SK-N-SH (cell line): ENCODE measurements around the gene STK31. TPM values are rescaled to one million over a fixed set of nuclear protein-coding genes. Genes with fewer than 3 reads are reported as not detected.
"Not testable (repeated sequence)": the region's sequence is repeated elsewhere in the genome, so short reads cannot be mapped to it uniquely, and the experiment has no call there.

ENCODE experiments used
- CTCF ChIA-PET: fragments of 300-600, 350-600 bp; formaldehyde crosslinking; extraction: SDS; loops from one replicate; lab custom pipeline; 2021; lab: Yijun Ruan, JAX
- POLR2A ChIA-PET: fragments of 350-600 bp; sonication (Branson Sonifier 250); formaldehyde crosslinking; extraction: SDS; loops from one replicate; lab custom pipeline; 2020; ENCODE audit warnings: antibody characterized with exemption, inconsistent platforms; lab: Yijun Ruan, JAX
- DNase-seq: peaks from one replicate; pipeline ENCODE4 v3.0.0; 2012
- H2AFZ ChIP-seq: fragments of 200-600 bp; sonication (generic); 2 replicates; pipeline ENCODE4 v1.8.1; 2016; ENCODE audit warnings: antibody characterized with exemption, mild to moderate bottlenecking, low read depth
- H3F3A ChIP-seq: fragments of 200-600 bp; sonication (generic); replicated peaks from 2 replicates; pipeline ENCODE3; 2016; ENCODE audit warnings: antibody characterized with exemption, mild to moderate bottlenecking; ENCODE audit not compliant: insufficient read depth
- H3K27ac ChIP-seq, 2 experiments: fragments of 200-500 bp in 1 of 2; fragments of 200-600 bp in 1 of 2; sonication (Bioruptor generic) in 1 of 2; sonication (generic), shearing (Covaris generic) in 1 of 2; 2 replicates each; pipeline versions ENCODE4 v1.5.1 to v1.6.1; 2014 to 2016; ENCODE audit warnings: low read depth in 2 of 2, inconsistent platforms in 1 of 2, low read length in 1 of 2, mild to moderate bottlenecking in 1 of 2, mixed read lengths in 1 of 2
- H3K27me3 ChIP-seq: fragments of 200-600 bp; sonication (generic), shearing (Covaris generic); 2 replicates; pipeline ENCODE4 v1.6.1; 2016; ENCODE audit warnings: mixed run types; ENCODE audit not compliant: insufficient read depth
- H3K36me3 ChIP-seq, 2 experiments: fragments of 200-500 bp in 1 of 2; fragments of 200-600 bp in 1 of 2; sonication (Bioruptor generic) in 1 of 2; sonication (generic) in 1 of 2; replicated peaks in 1 of 2; 2 replicates each; pipeline versions ENCODE3 to v1.5.1; 2014 to 2016; ENCODE audit warnings: low read length in 1 of 2, mild to moderate bottlenecking in 1 of 2; ENCODE audit not compliant: insufficient read depth in 2 of 2, control insufficient read depth in 1 of 2
- H3K4me1 ChIP-seq, 2 experiments: fragments of 200-500 bp in 1 of 2; fragments of 200-600 bp in 1 of 2; sonication (Bioruptor generic) in 1 of 2; sonication (generic), shearing (Covaris generic) in 1 of 2; 2 replicates each; pipeline versions ENCODE4 v1.5.1 to v1.6.1; 2014 to 2016; ENCODE audit warnings: low read depth in 1 of 2, low read length in 1 of 2, mixed run types in 1 of 2; ENCODE audit not compliant: insufficient read depth in 2 of 2, control insufficient read depth in 1 of 2
- H3K4me2 ChIP-seq: fragments of 200-600 bp; sonication (generic), shearing (Covaris generic); 2 replicates; pipeline ENCODE4 v1.6.1; 2017; ENCODE audit warnings: mixed run types
- H3K4me3 ChIP-seq, 2 experiments: fragments of 200-500 bp in 1 of 2; fragments of 200-600 bp in 1 of 2; sonication (Bioruptor generic) in 1 of 2; sonication (generic), shearing (Covaris generic) in 1 of 2; 2 replicates each; pipeline versions ENCODE4 v1.5.1 to v1.8.1; 2014 to 2016; ENCODE audit warnings: low read depth in 2 of 2, inconsistent platforms in 1 of 2, low read length in 1 of 2, mild to moderate bottlenecking in 1 of 2, mixed read lengths in 1 of 2, moderate library complexity in 1 of 2
- H3K79me2 ChIP-seq: fragments of 200-600 bp; sonication (generic); 2 replicates; pipeline ENCODE4 v1.8.1; 2017; ENCODE audit warnings: mild to moderate bottlenecking; ENCODE audit not compliant: insufficient read depth
- H3K9ac ChIP-seq: fragments of 200-600 bp; sonication (generic); 2 replicates; pipeline ENCODE4 v1.6.1; 2017; ENCODE audit warnings: mixed run types
- H3K9me2 ChIP-seq: fragments of 200-600 bp; sonication (generic); 2 replicates; pipeline ENCODE4 v1.6.1; 2017; ENCODE audit warnings: mixed run types
- H3K9me3 ChIP-seq: fragments of 200-600 bp; sonication (generic); 2 replicates; pipeline ENCODE4 v1.6.1; 2017; ENCODE audit warnings: mixed run types, mild to moderate bottlenecking, moderate library complexity
- H4K20me1 ChIP-seq: fragments of 200-600 bp; sonication (generic); 2 replicates; pipeline ENCODE4 v1.6.1; 2017; ENCODE audit warnings: mild to moderate bottlenecking, mixed run types; ENCODE audit not compliant: insufficient read depth
- FOSL2 ChIP-seq: IDR thresholded peaks from 2 replicates; pipeline ENCODE4 v1.4.0; 2012; ENCODE audit warnings: low read depth, mild to moderate bottlenecking, moderate library complexity, borderline replicate concordance
- GATA2 ChIP-seq: sonication (generic); formaldehyde crosslinking; IDR thresholded peaks from 2 replicates; pipeline ENCODE4 v1.5.0; 2020; ENCODE audit warnings: mild to moderate bottlenecking, missing genetic modification reagents
- NRF1 ChIP-seq: IDR thresholded peaks from 2 replicates; pipeline ENCODE4 v1.6.1; 2012; ENCODE audit warnings: low read depth, mild to moderate bottlenecking, low read length
- POLR2AphosphoS5 ChIP-seq: IDR thresholded peaks from 2 replicates; pipeline ENCODE4 v1.6.1; 2012; ENCODE audit warnings: low read depth, low read length
- REST ChIP-seq: IDR thresholded peaks from 2 replicates; pipeline ENCODE4 v1.6.1; 2012; ENCODE audit warnings: mild to moderate bottlenecking, low read depth, low read length, moderate library complexity
- SMC3 ChIP-seq: IDR thresholded peaks from 2 replicates; pipeline ENCODE4 v1.6.1; 2012; ENCODE audit warnings: low read depth, low read length, improper control_type of control experiment
- TAF1 ChIP-seq: IDR thresholded peaks from 2 replicates; pipeline ENCODE4 v1.6.1; 2012; ENCODE audit warnings: low read depth, mild to moderate bottlenecking, low read length, moderate library complexity, borderline replicate concordance
- TEAD4 ChIP-seq: IDR thresholded peaks from 2 replicates; pipeline ENCODE4 v1.4.0; 2012; ENCODE audit warnings: mild to moderate bottlenecking, borderline replicate concordance; ENCODE audit not compliant: insufficient read depth
- USF1 ChIP-seq: IDR thresholded peaks from 2 replicates; pipeline ENCODE4 v1.4.0; 2012; ENCODE audit warnings: low read depth, borderline replicate concordance
- WGBS: methylation state at CpG from one replicate; pipeline ENCODE4 v1.1.6; 2017; ENCODE audit warnings: low lambda C conversion rate; 5-methylcytosine and 5-hydroxymethylcytosine counted together
- polyA plus RNA-seq, 3 experiments: library from polyadenylated mRNA; depleted of rRNA; stranded (reverse); fragments of >200 nt; gene quantifications; 2 replicates each; pipeline ENCODE4 v1.2.3, GENCODE V29; 2012
- TF ChIP-seq, protein P1 (sequence below): IDR thresholded peaks from 2 replicates; pipeline ENCODE4 v1.4.0; 2012; ENCODE audit warnings: low read depth, borderline replicate concordance
- TF ChIP-seq, protein P2 (sequence below): fragments of 150-350 bp; IDR thresholded peaks from 2 replicates; pipeline ENCODE4 v1.6.1; 2017; ENCODE audit warnings: antibody characterized with exemption, low read length, low read depth, borderline replicate concordance
- TF ChIP-seq, protein P3 (sequence below): fragments of 200-600 bp; sonication (generic); IDR thresholded peaks from 2 replicates; pipeline ENCODE4 v1.6.1; 2017; ENCODE audit warnings: antibody characterized with exemption, mild to moderate bottlenecking, moderate library complexity

STK31 gene
- polyA plus RNA-seq, 1 of the 3 experiments (the other 2 are of a cell fraction): 0.02 TPM

- Histone ChIP-seq H3K36me3 (no peaks in the 10 kb centered on the region), H3K9me3 (no peaks in the 10 kb centered on the region), H3K27ac (no peak overlapping the region), H2AFZ (no peak overlapping the region), H4K20me1 (no peaks in the 10 kb centered on the region), H3K4me1 (no peaks in the 10 kb centered on the region), H3F3A (no peaks in the 10 kb centered on the region), H3K27me3 (no peaks in the 10 kb centered on the region), H3K9ac (no peak overlapping the region), H3K9me2 (no peaks in the 10 kb centered on the region), H3K79me2 (no peaks in the 10 kb centered on the region), H3K4me3 (no peak overlapping the region), H3K4me2 (no peak overlapping the region)
- DNase-seq: no peak
- TF ChIP-seq POLR2AphosphoS5 (no peak), USF1 (no peak), TAF1 (no peak), FOSL2 (no peak), NRF1 (no peak), SMC3 (no peak), GATA2 (CRISPR knock-in tag) (no peak), REST (no peak), TEAD4 (no peak)
- TF ChIP-seq, protein P1, sequence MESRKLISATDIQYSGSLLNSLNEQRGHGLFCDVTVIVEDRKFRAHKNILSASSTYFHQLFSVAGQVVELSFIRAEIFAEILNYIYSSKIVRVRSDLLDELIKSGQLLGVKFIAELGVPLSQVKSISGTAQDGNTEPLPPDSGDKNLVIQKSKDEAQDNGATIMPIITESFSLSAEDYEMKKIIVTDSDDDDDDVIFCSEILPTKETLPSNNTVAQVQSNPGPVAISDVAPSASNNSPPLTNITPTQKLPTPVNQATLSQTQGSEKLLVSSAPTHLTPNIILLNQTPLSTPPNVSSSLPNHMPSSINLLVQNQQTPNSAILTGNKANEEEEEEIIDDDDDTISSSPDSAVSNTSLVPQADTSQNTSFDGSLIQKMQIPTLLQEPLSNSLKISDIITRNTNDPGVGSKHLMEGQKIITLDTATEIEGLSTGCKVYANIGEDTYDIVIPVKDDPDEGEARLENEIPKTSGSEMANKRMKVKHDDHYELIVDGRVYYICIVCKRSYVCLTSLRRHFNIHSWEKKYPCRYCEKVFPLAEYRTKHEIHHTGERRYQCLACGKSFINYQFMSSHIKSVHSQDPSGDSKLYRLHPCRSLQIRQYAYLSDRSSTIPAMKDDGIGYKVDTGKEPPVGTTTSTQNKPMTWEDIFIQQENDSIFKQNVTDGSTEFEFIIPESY: no peak
- TF ChIP-seq, protein P2, sequence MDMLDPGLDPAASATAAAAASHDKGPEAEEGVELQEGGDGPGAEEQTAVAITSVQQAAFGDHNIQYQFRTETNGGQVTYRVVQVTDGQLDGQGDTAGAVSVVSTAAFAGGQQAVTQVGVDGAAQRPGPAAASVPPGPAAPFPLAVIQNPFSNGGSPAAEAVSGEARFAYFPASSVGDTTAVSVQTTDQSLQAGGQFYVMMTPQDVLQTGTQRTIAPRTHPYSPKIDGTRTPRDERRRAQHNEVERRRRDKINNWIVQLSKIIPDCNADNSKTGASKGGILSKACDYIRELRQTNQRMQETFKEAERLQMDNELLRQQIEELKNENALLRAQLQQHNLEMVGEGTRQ: no peak
- TF ChIP-seq, protein P3, sequence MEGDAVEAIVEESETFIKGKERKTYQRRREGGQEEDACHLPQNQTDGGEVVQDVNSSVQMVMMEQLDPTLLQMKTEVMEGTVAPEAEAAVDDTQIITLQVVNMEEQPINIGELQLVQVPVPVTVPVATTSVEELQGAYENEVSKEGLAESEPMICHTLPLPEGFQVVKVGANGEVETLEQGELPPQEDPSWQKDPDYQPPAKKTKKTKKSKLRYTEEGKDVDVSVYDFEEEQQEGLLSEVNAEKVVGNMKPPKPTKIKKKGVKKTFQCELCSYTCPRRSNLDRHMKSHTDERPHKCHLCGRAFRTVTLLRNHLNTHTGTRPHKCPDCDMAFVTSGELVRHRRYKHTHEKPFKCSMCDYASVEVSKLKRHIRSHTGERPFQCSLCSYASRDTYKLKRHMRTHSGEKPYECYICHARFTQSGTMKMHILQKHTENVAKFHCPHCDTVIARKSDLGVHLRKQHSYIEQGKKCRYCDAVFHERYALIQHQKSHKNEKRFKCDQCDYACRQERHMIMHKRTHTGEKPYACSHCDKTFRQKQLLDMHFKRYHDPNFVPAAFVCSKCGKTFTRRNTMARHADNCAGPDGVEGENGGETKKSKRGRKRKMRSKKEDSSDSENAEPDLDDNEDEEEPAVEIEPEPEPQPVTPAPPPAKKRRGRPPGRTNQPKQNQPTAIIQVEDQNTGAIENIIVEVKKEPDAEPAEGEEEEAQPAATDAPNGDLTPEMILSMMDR: no peak
- WGBS: 42% methylated on average over 2 of the region's 3 CpGs
- ChIA-PET CTCF (no interaction called here), POLR2A (no interaction called here)
Observed at GRCh38 chr7:23833405-23833804, 123.4 kb downstream of the STK31 start.

GRCh38 chr7:23844837-23845236 lies 134.8 kb downstream of the STK31 start:
- H3K27ac ChIP-seq, H2AFZ ChIP-seq, POLR2A ChIA-PET, H3K79me2 ChIP-seq, H3K4me1 ChIP-seq, H3K4me2 ChIP-seq, H3K9ac ChIP-seq, DNase-seq, H4K20me1 ChIP-seq, H3K9me2 ChIP-seq, H3K36me3 ChIP-seq, CTCF ChIA-PET, H3K27me3 ChIP-seq, H3K4me3 ChIP-seq, H3F3A ChIP-seq, H3K9me3 ChIP-seq: not testable (repeated sequence)
- WGBS: 17% methylated on average over 6 of the region's 8 CpGs
